ENCODE data around the gene CAMK2A.

DNA sequence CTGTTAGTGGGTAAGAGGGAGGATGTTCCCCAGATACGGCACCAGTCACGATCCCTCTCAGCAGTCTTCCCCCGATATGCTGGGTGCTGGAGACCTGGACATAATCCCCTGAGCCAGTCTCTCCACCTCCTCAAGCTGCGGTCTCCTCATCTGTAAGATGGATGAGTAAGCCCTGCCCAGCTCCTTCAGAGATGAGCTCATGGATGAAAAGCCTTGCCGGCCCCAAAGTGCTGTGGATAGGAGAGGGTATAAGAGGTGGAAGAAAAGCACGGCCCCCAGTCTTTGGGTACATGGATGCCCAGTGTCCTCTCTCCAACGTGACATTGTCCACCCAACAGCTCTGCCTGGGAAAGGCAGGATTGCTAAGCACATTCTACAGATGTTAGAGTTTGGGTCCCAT is 4.5 kb downstream of the CAMK2A start:
- TF ChIP-seq, protein P1, sequence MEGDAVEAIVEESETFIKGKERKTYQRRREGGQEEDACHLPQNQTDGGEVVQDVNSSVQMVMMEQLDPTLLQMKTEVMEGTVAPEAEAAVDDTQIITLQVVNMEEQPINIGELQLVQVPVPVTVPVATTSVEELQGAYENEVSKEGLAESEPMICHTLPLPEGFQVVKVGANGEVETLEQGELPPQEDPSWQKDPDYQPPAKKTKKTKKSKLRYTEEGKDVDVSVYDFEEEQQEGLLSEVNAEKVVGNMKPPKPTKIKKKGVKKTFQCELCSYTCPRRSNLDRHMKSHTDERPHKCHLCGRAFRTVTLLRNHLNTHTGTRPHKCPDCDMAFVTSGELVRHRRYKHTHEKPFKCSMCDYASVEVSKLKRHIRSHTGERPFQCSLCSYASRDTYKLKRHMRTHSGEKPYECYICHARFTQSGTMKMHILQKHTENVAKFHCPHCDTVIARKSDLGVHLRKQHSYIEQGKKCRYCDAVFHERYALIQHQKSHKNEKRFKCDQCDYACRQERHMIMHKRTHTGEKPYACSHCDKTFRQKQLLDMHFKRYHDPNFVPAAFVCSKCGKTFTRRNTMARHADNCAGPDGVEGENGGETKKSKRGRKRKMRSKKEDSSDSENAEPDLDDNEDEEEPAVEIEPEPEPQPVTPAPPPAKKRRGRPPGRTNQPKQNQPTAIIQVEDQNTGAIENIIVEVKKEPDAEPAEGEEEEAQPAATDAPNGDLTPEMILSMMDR (IDR thresholded peaks at IDR 0.05; ENCODE audit: insufficient read depth, low read depth, low read length) = no peak
- no peak for TF ChIP-seq EZH2 (IDR thresholded peaks at IDR 0.05; ENCODE audit: insufficient read depth, low read length)
